NCI-H748 treated with DMSO at 0.1 percent for 48 hours (cell line): Measurements from ENCODE around the gene TNXB.
A peak's percentile ranks its signal among the peaks of the same experiment; 100 is the strongest.
"Not testable (repeated sequence)": the region's sequence is repeated elsewhere in the genome, so short reads cannot be mapped to it uniquely, and the experiment has no call there.

Source experiments
- DNase-seq: peaks from one replicate; lab custom pipeline; 2025; lab: John Stamatoyannopoulos, UW

The TNXB gene

DNA sequence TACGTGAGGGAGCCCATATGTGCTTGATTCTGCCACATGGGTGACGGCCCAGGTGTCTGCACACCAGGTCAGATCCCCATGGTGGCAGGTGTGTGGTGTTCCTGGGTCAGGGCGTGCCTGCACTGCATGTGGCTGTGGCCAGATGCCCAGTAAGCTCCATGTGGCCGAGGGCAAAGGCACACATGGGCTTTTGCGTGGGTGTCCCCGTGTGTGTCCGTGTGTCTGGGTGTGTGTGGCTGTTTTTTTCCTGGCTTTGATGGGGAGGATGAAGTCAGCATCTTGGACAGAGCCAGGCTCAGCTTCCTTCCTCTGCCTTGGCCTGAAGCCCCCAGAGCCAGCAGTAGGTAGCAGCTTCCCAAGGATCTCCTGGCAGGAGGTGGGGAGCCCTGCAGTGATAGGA, 1.5 kb upstream of the TNXB start:
- no peak for DNase-seq

DNA sequence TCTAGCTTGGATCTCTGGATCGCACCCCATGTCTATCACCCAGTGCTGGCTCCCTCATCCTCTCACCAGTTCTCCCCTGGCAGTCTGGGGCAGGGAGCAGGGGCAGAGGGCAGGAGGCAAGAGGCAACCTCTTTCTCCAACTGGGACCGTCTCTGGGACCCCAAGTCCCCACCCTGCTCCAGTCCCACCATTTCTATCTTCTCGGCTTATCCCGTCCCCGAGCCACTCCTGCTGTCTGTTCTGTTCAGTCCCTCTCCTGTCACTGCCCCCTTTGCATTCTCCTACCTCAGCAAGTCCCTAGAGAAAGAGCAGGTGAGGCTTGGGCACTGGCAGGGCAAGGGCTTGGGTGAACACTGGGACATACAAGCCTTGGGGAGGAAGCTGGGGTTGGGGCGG, 625 bp upstream of the TNXB start:
- DNase-seq: no peak

DNA sequence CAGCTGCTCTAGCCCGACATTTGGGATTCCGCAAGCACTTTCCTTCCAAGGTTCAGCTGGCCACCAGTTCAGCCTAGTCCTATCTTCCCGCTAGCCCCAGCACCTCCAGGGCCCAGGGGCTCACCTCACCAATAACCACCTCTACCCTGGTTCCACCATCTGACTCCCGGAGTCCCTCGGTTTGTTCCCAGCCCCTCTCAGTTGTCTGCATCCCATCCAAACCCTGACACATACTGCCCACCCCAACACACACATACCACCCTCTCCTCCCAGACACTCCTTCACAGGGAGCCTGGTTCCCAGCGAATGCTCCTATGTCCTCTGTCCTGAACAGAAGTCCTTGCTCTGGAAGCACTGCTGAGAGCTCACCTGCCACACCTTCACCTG, 418 bp downstream of the TNXB start:
- DNase-seq: no peak

DNA sequence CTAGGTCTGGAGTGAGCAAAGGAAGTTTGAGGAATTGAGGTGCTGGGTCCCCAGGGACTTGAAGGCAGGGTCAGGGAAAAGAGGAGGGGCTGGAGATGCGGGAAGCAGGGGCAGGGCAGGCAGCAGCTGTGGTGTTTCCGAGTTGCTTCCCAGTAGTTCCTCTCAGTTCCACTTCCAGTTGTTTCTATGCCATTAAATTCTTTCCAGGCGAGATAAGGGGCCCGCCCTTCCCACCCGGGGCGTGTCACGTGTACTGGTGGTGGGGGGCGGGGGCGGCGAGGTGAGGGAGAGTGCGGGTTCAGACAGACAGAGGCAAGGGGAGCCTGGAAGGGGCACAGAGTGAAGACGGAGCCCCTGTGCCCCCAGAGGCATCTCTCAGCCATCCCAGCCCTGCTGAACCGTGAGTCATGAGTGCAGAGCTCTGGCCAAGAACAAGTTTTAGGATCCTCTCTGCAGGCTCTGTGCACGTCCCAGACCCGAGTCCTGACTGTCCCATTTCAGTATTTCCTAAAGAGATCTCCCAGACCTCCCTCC, 977 bp downstream of the TNXB start:
- no peak for DNase-seq

DNA sequence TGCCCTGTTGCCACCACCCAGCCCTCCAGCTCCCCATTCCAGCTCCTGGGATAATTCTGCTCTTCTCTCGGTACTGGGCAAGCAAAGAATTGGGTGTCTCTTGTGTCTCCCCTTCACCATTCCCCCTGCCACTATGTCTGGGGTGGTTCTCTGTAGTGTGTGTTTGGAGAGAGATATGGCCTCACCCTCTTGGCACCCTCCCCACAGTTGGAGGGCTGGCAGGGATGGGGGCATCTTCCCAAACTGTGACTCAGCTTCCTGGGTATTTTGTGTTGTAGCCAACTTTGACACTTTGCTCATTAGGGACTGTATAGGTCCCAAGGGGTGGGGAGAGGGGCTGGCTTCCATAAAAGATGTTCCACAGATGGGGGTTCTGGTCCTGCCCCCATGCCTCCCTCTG, 1.7 kb downstream of the TNXB start:
- no peak for DNase-seq

DNA sequence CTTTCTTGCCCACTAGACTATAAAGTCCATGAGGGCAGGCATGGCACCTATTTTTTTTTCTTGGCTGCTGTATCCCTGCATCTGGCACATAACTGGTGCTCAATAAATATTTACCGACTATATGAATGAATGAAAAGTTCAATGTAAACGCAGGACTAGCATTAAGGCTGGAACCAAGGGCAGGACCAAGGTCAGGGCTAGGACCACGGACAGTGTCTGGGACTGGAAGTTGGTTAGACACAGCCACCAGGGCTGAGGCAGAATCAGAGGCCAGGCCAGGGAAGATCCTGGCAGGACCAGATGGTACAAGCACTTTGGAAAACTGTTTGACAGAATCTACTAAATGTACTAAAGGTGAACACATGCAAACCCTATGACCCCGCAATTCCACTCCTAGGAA, 3.7 kb downstream of the TNXB start:
- no peak for DNase-seq

DNA sequence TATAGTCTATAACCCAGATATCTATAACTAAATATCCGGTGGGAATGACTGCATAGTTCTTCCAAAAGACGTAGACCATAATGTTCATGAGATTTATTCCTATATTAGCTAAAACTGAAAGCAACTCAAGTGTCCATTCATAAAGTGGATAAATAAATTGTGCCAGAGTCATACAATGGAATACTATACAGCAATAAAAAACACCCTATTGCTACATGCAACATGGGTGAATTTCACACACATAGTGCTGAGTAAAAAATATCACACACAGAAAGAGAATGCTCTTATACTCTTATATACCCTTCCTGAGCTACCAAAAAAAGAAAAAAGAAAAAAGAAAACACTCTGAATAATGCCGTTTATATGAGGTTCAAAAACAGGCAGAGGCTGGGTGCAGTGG, 6.9 kb downstream of the TNXB start:
- no peak for DNase-seq

DNA sequence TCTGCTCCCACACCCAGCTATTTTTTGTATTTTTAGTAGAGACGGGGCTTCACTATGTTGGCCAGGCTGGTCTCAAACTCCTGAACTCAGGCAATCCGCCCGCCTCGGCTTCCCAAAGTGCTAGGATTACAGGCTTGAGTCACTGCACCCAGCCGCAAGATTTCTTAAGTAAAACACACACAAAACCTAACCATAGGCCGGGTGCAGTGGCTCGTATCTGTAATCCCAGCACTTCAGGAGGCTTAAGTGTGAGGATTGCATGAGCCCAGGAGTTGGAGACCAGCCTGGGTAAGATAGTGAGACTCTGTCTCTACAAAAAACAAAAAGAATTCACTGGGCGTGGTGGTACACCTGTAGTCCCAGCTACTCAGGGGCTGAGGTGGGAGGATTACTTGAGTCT, 8.9 kb downstream of the TNXB start:
- DNase-seq: not testable (repeated sequence)

DNA sequence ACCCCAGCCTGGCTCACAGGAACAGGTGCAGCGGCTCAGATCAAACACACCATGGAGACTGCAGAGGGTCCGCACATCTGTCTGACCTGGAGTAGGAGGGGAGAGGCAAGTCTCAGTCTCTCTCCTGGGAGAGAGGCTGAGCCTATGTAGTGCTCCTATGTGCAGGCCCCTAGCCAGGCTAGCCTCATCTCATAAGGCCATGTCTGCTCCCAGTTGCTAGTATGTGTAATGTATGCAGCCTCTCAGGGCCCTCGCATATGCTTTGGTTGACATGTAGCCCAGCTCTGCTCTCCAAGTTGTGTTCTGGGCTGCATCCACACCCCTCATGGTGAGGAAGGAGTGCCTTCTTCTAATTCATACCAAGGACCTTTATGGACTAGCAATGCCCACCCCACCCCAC, 11.8 kb downstream of the TNXB start:
- no peak for DNase-seq

DNA sequence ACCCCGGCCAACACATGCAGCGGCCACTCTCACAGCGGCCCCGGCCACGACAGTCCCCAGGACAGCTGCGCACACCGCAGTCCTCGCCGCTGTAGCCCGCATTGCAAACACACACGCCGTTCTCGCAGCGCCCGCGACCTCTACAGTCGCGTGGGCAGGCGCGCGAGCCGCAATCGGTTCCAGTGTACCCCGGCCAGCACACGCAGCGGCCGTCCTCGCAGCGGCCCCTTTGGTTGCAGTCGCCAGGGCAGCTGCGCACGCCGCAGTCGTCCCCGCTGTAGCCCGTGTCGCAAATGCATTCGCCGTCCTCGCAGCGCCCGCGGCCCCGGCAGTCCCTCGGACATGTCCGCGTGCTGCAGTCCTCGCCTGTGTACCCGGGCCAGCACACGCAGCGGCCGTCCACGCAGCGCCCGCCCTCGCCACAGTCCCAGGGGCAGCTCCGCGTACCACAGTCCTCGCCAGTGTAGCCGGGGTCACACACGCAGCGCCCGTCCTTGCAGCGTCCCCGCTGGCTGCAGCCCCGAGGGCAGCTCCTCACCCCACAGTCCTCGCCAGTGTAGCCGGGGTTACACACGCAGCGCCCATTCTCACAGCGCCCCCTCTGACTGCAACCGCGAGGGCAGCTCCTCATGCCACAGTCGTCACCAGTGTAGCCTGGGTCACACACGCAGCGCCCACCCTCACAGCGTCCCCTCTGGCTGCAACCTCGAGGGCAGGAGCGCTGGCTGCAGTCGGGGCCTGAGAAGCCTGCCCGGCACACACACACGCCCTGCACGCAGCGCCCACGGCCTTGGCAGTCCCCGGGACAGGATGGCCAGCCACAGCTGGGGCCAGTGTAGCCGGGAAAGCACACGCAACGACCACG, 12.5 kb downstream of the TNXB start:
- DNase-seq: no peak

DNA sequence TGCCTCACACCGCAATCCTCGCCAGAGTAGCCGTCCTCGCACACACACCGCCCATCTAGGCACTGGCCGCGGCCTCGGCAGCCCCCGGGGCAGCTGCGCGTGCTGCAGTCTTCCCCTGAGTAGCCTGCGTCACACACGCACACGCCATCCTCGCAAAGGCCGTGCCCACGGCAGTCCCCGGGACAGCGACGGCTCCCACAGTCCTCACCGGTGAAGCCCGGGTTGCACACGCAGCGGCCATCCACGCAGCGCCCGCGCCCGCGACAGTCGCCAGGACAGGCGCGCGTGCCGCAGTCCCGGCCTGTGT, 13.1 kb downstream of the TNXB start:
- DNase-seq: no peak

DNA sequence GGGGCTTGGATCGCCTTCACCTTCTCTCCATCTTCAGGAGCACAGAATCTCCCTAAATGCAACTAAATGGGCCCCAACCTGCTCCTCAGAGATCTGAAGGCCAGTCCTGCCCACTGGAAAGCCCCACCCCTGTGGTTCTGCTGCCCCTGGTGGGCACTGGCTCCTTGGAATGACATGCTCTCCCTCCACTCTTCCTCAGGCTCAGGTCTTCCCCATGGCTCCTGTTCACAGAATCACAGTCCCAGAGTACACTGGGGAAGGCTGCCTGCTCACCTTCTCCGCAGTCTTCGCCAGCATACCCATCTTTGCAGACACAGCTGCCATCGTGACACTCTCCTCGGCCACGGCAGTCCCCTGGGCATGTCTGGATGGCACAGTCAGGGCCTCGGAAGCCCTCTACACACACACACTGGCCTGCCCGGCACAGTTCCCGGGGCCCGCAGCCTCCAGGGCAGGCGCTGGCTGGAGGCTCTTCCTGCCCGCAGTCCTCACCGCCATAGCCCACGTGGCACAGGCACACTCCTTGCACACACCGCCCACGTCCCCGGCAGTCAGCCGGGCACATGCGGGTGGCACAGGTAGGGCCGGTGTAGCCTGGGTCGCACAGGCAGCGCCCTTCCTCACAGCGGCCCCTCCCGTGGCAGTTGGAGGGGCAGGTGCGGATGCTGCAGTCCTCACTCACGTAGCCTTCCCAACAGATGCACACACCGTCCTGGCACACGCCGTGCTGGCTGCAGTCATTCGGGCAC, 13.6 kb downstream of the TNXB start:
- no peak for DNase-seq

DNA sequence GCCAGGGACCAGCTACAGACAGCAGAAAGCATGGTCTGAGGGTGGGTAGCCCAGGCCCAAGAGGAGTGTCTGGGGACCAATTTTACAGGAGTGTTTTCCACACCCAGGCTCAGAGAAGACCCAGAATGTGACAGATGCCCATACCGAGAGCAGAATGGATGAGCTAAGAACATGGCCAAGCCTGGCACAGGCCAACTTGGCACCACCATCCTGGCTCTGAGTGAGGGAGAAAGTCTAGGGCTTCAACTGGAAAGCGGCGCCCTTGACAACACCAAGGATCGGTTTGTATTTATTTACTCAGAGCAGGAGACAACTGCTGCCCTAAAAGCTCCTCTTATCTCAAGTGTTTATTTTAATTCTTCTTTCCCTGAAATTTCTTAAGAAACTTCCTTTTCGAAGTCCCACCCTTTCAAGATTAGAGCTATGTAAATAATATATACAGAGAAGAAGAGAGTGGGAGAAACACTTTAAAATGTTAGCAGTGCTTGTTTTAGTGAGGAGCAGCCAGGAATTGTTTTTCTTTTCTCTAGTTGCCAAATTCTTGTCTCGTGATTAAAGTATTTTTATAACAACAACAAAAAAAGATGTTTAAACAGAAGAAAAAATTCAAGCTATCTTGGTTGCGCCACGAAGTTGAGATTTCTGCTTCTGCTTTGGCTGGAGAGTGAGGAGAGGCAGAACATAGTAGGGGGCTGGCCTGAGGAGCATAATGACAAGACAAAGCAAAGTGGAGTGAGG, 16.2 kb downstream of the TNXB start:
- DNase-seq: no peak

DNA sequence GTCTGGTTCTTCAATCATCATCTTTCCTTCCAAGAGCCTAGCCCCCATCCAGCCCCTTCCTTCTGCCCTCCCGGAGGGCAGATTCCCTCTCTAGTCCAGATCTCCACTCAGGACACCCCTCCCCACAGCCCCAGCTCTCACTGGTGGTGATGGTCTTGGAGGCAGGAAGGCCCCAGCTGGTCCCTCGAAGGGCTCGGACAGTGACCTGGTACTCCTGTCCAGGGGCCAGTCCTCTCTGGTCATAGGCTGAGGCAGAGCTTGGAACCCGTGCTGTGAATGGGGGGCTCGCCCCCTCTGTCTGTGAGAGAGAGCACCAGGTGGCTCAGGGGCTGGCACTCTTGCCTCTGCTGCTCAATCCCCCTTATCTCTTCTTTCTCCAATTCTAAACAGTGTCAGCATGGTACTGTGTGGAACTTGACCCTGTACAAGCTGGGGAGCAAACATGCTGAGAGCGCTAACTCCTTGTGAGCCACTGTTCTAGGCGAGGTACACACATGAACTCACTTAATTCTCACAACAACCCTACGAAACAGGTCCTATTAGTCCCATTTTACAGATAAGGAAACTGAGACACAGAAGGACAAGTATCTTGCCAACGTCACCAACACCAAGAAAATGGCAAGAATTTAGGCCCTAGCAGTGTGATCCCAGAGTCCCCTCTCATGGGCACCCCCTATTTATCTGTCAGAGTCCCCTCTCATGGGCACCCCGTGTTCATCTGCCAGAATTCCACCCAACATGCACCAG, 19.9 kb downstream of the TNXB start:
- DNase-seq: no peak

DNA sequence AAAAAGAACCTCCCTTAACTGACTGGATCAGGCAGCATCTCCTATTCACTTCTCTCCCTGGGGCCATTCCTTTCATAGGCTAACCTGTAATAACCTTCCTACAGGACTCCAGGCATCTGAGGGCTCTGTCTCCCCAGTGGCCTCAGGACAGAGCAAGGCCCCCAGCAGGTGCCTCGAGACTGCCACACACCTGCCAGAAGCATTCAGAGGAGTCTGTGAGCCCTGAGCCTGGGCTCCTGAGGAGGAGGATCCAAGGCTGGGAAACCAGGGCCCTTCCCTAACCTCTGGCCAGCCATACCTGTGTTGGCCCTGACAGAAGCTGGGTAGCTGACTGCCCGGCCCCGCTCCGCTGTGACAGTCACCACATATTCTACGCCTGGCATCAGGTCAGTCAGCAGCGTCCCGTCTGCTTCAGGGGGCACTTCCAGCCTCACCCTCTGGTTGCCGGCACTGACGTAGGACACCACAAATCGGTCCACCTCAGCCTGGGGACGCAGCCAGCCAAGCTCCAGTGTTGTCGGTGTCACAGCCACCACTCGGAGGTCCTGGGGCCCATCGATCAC, 20.6 kb downstream of the TNXB start:
- DNase-seq: no peak

DNA sequence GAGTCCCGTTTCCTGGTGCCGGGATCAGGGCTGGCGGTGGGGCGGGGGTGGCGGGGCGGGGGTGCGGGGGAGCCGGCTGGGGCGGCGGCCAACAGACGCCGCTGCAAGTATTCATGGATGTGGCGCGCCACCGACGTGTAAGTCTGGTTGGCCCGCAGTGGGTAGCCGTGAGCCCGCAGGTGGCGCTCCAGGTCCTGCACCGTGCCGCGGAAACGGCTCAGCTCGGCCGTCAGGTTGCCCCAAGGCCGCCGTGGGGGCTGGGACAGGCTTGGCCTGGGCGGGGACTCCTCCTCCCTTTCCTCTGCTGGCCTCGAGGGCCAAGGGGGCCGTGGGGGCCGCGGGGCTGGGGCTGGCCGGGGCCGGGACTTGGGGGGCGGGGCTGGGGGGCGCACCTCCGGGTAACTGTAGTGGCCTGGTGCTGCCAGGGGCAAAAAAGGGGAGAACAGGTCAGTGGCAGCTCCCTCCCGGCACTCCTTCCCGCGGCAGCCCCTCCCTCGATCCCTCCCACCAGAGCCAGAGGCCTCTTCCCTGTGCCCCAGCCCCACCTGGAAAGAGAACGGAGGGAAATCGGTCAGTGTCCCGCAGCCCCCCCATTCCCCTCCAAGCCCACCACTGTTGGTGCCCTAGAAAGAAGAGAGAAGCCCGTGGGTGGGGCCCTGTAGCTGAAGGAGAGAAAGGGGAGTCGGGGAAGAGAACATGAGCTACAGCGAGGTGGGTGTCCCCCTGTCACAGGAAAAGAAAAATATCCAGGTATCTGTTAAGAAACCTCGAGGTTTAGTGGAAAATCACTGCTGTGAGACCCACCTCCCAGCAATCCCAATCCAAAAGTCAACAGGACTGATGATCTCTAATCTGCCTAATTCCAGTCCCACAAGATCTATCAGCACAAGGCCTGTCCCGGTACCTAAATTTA, 21.3 kb downstream of the TNXB start:
- DNase-seq: peak; percentile 49

DNA sequence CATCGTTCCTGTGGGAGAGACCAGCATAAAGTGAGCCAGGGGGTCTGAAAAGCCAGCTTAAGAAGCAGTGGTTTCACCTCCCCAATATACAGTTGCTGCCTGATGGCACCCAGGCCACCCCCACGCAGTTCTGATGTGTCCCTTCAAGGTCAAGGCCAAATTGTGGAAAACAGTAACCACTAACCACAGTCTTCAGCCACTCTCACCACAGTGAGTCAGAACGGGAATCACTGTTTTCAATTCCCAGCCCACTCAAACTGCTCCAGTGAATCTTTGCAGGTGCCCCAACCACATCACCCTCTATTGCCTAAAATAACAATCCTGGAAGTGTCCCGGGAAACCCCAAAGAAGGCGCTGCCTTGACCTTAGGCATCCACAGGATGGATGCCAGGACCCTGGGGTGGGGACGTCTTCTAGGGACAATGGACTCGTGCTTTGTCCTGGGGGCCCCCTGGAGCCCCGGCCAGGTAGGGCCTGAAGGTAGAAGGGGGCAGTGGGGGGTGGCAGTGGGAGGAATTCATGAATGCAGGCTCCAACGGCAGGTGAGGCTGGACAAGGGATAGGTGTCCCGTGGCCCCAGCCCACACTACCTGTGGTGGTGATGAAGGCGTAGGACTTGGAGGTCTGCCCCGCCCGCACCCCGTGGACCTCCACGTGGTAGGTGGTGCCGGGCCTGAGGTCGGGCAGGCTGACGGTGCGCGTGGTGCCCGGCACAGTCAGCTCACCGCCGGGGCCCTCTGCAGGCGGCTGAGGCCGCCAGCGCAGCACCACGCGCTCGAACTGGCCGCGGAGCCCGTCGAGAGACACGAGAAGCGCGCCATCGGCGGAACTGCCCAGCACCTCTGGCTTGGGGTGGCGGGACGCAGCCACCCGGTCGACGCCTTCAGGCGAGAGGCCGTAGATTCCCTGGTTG, 22.2 kb downstream of the TNXB start:
- DNase-seq: no peak

DNA sequence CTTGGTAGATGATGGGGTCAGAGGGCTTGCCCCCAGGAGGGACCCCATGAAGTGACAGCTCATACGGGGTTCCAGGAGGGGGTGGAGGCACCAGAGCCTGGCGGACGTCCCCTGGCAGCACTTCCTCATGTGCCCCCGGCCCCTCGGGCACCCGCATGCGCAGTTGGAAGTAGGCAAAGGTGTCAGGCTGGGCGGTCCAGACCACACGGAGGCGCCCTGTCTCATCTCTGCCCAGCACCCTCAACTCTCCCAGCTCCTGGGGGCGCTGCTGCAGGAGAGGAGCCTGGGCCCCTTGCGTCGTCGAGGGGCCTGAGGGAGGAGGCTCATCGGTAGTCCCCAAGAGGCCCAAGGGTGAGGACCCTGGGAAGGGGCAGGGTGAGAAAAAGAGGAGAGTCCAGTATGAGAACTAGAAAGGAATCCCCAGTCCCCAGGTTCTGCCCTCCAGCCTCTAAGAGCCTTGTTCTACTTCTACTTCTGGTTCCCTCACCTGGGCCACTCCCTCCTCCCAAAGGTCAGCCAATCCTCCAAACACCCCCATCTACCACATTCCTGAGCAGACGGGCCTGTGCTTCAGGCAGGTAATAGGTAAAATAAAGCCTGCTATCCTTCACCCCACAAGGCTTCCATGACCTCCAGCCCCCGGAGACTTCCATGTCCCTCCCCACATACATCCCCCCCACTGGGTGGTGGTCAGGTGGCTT, 23.2 kb downstream of the TNXB start:
- no peak for DNase-seq

DNA sequence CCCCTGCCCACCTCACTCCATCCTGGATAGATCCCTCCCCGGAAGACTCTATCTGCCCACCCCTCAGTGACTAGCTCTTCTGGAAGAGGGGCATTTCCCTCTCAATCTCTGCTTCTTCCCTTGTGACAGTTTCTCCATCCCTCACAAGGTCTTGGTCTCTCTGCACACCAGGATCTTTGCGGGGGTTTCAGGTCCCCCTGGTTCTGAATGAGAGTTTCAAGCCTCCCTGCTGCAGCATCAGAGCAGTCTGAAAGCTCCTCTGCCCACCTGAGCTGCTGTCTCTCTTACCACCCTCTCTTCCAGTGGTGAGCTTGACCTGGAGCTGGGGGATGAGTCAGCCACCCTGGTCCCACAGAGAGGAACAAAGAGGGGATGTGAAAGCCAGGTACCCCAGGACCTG, 24.4 kb downstream of the TNXB start:
- no peak for DNase-seq
